NCI-H187 (cell line): Measurements from ENCODE around the gene SPATS2L.

Source experiments
- DNase-seq, 2 experiments: peaks; one replicate each; lab custom pipeline; 2025; lab: John Stamatoyannopoulos, UW

SPATS2L gene

DNA sequence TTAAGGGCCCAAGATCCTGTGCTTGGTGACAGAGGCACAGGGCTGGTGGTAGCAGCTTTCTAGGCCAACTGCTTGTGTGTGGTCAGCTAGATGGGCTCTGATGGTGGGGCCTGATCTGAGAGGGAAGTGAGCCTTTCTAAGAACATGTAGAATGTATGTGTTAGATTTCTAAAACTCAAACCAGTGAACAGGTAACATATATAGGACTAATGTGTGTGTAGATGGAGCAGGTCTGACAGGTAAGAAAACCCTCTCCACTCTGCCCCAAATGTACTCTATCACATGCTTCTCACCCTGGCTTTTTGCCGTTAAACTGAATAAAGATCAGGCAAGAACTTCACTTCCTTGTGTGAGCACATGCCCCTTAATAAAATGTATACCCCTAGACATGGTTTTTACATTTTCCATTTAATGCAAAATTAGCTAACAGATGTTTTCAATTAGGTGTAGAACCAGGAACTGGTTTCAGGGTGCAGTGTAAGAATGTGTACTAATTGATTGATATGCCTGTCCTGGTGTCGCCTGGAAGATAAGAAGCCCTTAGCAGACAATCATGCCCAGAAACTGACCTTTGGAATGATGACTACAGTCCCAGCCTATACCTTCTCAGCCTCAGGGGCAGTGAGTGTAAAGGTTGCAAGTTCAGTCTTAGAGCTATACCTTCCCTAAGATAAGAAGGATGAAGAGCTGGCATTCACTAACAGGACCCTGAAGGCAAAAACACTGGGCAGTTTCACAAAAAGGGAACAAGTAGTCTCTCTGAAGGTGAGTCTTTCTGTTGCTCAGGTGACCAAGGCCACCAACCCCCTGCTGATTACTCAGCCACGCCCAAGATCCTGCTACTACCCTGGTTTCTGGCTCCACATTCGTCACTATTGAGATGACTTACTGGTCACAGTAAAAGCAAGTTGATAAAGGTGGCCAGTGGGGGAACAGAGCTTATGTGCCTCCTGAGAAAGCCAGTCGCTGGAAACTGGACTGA is 71.2 kb downstream of the SPATS2L start:
- no peak for DNase-seq

DNA sequence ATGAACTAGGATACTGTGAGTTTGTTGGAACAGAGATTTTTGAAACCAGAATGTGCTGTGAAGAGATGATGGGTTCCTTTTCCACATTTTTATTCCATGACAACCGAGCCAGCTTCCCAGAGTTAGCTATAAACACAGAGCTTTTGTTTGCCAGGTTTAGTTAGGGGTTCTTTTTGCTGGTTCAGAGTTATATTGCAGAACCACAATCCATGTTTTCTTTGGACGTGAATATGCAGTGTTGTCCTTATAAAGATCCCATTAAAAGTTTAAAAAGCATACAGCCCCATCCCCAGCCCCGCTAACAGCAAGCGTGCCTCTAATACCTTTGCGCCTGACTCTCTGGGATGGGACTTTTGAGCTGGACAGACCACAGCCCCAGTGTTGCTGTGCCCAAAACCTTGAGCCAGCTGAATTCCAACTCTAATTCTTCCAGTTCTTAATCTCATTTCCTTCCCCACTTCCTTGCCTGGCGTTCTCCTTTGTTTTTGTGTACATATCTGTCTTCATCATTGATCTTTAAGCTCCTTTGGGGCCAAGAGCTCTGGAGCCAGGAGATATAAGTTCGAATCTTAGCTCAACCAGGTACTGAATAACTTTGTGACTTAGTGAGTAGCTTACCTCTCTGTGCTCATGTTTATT is 72.3 kb downstream of the SPATS2L start:
- no peak for DNase-seq

DNA sequence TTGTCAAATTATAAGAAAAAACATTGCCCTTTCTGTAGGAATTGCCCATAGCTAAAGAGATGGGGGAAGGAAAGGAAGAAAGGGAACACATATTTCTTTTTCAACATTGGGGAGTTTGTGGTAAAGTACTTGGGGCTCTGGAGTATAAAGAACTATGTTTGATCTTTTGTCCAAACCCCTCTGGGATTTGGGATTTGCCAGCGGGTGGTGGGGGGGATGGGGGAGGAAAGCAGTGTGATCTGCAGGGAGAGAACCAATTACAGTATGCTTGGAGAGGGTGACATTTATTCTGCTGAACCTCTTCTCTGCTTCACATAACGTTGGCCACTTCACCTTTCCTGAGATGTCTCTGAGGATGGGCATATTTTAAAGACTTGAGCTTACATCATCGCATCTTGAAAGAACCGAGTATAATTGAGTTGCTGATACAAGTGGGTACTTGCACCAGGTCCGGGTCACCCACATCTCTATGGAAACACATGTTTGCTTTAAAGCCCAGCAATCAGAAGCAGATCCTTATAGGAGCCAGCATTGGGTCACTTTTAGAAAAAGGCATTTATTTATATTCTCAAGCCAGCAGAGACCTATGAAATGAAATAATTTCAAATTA is 73.1 kb downstream of the SPATS2L start:
- peak; percentile 74 to 80 for DNase-seq

DNA sequence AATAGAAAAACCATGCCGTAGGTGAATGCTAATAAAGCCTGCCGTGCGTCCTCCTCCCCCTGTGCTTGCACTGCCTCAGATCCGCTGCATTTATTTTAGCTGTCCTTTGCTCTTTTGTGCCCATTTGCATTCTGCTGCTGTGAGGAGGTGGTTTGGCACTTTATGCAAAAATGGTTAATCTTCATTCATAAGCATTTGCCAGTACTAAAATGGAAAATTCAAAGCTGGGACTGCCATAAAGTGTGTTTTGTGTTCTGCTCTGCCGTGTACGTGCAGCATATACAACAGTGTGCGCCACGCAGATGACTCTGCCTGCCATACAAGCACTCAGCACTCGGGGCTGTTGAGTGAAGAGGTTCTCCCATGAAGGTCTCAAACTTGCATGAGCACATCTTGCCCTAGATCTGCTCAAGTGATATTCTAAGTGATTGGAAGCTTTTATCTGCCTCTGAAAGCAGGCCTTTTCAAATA is 73.6 kb downstream of the SPATS2L start:
- DNase-seq: peak; percentile 26 to 55

DNA sequence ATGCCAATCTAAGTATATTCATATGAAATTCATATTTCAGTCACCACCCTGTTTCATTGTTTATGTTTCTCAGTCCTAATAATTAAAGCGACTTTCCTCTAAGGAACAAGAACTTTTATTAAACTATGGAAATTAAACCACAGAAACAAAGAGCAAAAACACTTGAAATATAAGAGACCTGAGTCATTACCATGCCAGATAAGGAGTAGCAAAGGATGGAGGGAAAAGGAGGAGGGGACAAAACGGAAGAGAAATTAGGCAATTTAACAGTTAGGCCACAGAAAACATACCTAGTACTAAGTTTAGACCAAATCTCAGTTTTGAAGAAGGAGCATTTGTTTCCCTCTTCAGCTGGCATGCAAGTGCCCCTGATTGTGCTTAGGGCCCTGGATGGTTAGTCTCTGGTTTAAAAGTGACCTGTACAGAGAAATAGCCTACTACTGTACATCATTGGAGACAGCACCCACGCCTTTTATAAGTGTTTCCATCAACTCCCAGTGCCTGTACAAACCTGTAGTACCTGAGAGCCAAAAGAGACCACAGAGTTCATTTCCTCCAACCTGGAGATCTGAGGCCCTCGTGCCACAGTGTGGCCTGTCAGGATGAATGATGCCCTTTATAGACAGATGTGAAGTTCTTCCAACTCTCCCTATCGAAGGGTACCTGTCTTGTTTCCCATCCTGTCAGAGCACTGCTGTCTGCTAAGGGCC is 74.5 kb downstream of the SPATS2L start:
- DNase-seq: peak; percentile 21 to 51

DNA sequence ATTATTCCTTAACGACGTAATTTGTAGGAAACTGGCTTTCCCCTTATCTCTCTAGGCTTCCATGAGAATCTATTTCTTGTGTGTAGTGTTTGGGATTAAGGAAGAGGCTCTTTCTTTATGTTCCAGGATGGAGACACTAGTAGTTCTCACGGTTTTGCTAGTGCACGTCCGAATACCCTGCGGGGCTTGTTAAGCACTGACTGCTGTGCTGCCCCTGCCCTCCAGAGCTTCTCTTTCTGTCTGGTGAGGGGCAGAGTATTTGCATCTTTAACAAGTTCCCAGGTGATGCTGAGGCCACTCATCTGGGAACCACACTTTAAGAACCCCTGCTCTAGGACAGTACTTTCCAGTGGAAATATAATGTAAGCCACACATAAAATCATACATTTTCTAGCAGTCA is 76.4 kb downstream of the SPATS2L start:
- DNase-seq: no peak

DNA sequence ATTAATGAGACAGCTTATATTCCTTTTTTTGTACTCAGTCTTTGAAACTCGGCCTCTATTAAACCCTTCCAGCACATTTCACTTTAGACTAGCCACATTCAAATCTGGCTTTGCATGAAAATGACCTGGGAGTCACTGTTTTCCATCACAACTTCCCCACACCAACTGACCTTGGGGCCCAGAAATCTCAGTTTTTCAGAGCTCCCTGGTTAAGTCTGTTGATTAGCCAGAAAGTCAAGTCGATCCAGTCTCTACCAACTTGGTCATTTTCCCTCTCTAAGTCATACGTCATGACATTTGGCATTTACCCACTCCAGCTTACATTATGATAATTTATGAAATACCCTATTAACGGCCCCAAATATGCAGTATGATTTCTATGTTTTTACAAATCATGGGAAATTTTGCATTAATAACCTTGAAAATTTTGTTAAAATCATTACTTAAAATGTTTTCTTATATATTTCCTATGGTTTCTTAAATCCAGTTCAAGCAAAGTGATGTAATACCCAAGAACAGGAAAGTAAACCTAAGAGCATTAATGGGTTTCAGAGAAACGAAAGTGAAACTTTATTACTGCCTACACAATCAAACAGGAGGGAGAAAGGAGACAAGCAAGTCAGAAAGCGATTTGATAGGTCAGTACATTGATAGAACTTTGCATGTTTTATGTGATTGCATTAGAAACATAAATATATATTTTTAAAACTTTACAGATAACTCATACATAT is 77.1 kb downstream of the SPATS2L start:
- DNase-seq: no peak

DNA sequence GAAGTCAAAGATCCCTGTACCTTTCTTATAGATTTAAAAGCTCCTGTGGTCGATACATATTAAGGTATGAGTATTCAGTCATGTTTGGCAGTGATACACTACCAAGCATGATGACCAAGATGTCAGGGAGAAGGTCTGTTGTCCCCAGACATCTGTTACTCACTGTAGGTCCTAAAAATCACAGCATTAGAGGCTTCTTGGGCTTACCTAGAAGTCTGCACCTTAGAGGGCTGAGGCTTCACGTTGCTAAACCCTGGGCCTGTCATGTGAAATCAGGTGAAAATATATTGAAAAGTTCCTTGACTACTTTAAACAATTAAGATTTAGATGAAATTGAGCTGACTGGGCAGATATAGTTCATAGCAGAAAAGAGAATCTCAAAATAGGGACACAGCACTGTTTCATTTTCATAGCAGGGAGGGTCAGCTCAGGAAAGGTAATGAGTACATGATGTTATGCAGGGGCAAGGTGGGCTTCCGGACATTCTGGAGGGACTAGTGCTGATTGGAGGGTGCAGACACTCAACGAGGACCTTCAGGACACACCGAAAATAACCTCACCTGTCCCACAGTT is 78.7 kb downstream of the SPATS2L start:
- no peak for DNase-seq

DNA sequence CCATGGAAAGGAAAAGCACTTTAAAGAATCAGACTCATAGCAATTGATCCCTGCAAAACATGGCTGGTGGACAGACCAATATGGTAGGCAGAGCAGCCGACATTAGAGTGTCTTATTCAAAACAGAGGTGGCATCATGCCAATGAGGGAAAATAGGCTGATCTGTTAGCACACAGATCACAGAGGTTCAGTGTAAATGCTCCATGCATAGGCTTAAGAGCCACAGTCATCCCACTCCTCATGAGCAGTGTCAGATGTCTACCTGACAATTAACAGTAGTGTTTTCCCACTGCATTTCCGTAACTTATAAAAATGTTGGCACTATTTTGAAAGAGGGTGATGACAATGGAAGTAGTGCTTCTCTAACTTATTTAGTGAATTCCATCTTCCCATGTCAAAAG is 86.7 kb downstream of the SPATS2L start:
- no peak for DNase-seq

DNA sequence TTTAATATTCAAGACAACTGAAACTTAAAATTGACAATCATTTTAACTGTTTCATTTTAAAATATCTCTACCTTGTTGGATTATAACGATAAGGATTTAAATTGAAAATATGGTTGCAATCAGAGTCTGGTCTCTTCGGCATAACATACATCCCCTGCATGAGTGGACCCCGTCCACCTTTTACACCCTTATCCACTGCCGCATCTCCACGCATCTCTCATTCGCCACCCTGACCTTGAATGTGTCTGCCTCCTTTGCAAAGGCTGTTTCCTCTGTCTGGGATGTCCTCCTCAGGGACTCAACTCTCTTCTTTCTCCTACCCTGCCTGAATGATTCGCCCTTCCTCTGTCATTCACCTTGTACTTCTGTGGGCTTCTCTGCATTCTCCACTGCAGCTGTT is 87.6 kb downstream of the SPATS2L start:
- DNase-seq: no peak

DNA sequence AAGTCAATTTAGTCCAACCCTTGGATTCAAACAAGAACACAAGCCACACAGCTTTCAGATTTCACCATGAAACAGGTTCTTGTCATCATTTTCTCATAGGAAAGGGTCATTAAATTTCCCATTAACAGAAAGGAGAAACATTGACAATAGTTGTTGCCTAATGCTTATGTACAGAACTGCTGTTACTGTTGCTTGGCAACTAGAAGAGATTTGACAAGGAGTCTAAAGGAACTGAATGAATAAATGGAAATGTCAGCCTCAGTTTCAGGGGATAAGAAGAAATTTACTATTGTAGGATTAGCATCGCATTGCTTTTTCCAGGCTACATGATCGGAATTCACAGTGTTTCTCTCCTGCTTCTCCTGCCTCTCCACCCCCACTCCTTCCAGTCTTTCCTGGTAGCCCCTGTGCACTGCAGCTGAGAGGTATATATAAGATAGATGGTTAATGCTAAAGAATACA is 90.3 kb downstream of the SPATS2L start:
- DNase-seq: no peak

DNA sequence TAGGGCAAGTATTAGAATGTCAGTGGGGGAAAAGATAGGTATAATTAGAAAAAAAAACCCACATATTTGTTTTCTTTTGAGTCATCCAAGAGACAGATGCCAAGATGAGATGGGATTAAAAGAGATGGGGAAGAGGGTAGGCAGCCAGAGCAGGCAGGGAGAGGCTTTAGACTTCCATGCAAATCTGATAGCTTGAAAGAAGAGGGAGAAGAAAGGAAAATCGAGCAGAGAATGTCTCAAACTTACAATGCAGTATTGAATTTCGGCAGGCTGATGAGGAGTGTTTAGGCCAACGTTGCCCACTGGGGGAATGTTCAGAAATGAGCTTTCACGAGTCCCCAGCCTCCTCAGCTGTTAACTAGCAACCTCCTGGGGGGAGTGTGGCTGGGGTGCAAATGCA is 91.3 kb downstream of the SPATS2L start:
- DNase-seq: no peak

DNA sequence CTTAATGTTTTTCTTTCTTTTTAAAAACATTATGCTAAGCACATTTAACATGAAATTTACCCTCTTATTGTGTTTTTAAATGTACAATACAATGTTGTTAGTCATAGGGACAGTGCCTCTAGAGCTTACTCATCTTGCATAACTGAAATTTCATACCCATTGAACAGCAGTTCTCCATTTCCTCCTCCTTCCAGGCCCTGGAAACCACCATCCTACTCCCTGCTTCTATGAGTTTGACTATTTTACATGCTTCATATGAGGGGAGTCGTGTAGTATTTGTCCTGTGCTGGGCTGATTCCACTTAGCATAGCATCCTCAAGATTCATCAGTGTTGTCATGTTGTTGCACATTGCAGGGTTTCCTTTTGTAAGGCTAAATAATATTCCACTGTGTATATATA is 92.6 kb downstream of the SPATS2L start:
- no peak for DNase-seq

DNA sequence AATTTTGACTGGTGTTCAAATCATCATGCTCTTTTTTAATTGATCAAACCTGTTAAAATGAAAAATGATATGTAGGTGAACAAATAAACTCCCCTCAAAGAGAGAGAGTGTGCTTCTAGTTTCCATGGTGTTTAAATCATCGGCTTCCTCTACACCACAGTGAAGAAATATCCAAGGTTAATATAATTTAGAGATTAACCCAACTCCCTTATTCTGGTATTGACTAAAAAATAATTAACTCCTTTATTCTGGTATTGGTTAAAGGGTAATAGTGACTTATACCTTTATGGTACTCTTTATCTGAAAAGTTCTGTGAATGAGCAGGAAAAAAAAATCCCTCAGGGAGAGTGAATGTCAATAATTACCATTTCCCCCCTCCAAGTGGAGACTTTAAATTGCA is 93.1 kb downstream of the SPATS2L start:
- DNase-seq: no peak

DNA sequence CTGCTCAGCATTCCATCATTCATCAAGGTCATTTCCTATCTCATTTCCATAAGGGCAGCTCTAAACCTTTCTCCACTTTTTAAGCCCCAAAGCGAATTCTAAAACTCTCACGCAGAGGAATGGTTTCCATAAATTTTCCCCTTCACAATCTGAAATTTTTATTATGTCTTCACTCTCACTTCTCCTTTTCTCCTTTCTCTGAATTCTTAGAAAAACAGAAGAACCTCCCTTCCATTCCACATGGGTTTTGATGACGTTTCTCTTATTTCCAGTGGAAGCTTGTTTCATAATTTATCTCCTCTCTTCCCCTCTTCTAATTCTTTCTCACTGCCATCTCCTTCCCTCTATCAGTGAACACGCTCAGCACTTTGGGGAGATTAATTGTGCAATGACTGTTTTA is 97.3 kb downstream of the SPATS2L start:
- DNase-seq: no peak

DNA sequence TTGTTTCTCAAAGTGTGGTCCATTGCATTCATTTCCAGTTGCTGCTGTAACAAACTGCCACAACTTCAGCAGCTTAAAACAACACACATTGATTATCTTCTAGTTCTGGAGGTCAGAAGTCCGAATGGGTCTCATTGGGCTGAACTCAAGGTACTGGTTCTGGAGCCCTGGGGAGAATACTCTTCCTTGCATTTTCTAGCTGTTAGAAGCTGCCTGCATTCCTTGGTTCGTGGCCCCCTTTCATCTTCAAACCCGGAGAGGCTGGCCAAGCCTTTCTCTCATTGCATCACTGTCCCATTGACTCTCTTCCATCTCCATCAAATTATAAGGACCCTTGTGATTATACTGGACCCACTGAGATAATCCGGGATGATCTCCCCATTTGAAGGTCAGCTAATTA is 98.1 kb downstream of the SPATS2L start:
- DNase-seq: no peak

DNA sequence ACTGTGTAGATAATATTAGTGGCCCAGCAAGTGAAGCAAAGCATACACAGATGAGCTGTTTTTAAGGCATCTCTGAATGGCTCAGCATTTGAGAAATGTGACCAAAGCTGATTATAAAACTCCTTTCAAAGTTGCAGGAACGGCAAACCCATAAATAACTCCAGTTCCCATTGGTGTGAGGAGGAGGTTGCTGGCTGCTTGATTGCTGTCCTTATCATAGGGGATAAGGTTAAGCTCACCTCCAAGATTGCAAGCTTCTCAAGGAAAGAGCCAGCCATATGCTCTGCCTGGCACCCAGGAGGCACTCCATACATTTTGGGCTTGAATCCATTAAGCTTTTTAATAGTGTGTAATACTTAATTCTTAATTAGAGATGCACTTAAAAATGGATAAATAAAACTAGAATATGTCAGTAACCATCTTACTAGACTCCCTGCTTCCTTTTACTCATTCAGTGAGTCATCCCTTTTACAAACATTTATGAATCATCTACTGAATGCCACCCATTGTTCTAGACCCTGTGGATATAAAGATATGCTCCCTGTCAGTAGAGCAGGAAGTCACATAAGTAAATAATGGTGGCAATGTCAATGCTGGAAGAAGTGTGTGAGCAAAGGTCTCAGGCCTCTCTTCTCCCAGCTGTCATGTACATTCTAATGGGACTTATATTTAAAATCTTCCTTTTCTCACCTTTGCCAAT is 99.3 kb downstream of the SPATS2L start:
- no peak for DNase-seq

DNA sequence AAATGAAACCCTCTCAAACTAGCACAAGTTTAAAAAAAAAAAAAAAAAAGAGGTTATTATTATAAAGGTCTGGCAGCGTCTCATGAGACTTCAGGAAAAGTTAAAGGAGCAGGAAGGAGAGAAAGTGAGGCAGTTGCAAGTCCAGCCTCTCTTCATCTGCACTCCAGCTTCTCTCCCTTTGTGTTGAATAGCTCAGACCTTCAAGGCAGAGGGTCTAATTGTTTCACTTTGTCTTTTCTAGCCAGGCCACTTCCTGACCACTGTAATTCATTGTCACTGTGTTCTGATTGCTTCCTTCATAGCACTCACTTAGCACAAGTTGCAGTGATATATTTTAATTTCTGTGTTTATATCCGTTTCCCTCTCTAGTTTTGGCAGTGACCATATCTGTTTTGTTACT is 99.9 kb downstream of the SPATS2L start:
- no peak for DNase-seq

DNA sequence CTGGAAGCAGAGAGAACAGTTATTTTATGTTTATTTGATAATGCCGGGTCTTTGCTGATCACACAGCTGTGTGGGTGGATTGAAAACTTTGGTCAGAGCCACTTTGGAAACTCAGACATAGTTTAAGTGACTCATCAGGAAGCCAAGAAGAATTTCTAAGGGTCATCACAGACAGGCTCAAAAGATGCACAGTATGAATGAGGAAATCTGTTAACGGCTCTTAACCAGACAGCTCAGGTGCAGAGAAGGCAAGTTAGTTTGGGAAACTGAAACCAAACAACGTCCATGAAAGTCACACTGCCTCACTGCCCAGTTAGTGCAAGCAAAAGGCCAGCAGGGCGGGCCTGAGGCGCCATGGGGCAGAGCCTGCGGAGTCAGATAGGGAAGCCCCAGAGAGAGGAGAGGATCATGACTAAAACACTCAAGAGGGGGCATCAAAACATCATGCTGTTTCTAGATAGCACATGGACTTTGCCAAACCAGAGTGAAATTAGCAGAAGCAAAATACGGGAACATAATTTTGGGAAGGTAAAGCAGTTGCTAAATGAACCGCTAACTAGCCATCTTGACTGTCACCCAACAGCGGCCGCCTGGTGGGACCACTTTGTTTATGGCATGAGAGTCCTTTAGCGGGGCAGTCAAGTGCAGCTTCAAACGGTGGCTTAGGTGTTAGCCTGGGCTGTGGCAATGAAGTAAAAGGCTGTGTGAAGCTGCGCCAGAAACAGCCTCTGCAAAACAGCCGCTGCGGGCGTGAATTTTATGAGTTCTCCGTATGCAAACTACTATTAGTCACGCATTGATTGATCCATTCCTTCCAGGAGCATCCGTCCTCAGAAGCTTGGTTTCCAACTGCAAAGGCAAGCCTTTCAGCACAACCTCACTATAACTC is 102.2 kb downstream of the SPATS2L start:
- DNase-seq: peak; percentile 24 to 53
